PC-3 (cell line): ENCODE results near the gene ELAC2.

Source experiments
- CTCF ChIP-seq: fragments of 300-600 bp; sonication (generic); conservative IDR thresholded peaks from 2 replicates; pipeline ENCODE4 v1.5.1; 2017; ENCODE audit warnings: antibody characterized with exemption, low read depth, mild to moderate bottlenecking, low read length
- EZH2 ChIP-seq: fragments of 300-600 bp; sonication (generic); IDR thresholded peaks from one replicate; pipeline ENCODE4 v1.6.1; 2017; ENCODE audit warnings: antibody characterized with exemption, mild to moderate bottlenecking, low read length; ENCODE audit not compliant: unreplicated experiment
- EZH2phosphoT487 ChIP-seq: fragments of 300-600 bp; sonication (generic); IDR thresholded peaks from 2 replicates; pipeline ENCODE4 v1.6.1; 2018; ENCODE audit warnings: mild to moderate bottlenecking, antibody characterized with exemption, low read length, borderline replicate concordance

- TF ChIP-seq CTCF (no peak), EZH2phosphoT487 (no peak), EZH2 (no peak)
Measured at GRCh38 chr17:13005530-13005929, 12.3 kb downstream of the ELAC2 start.
